GM12878 (cell line): Measurements from ENCODE around the gene PERCC1. TPM values are rescaled to one million over a fixed set of nuclear protein-coding genes. Genes with fewer than 3 reads are reported as not detected.
A peak's percentile ranks its signal among the peaks of the same experiment; 100 is the strongest.

ENCODE experiments used
- ATAC-seq: fragments of 200-7000 bp; cut with Tn5 transposase; 3 replicates; pipeline ENCODE4 v1.9.1; 2020; ENCODE audit warnings: mild to moderate bottlenecking, moderate library complexity
- BruUV-seq: library from RNA; stranded (reverse); fragments of 400-500 nt; replicated peaks from 2 replicates; lab custom pipeline; 2021; lab: Mats Ljungman, UMichigan
- CTCF ChIA-PET: fragments of 300-600 bp; sonication (Branson Sonifier 250); formaldehyde crosslinking; extraction: SDS; loops from one replicate; lab custom pipeline; 2021; ENCODE audit warnings: inconsistent platforms; lab: Yijun Ruan, JAX
- POLR2A ChIA-PET: fragments of 350-600 bp; formaldehyde crosslinking; extraction: SDS; loops from one replicate; lab custom pipeline; 2021; ENCODE audit warnings: inconsistent platforms; lab: Charles Lee
- RAD21 ChIA-PET: fragments of 300-600 bp; sonication (Branson Sonifier 250); formaldehyde crosslinking; loops from one replicate; lab custom pipeline; 2023; ENCODE audit warnings: antibody characterized with exemption; ENCODE audit not compliant: unreplicated experiment; lab: Charles Lee
- SMC1A ChIA-PET: fragments of 300-600 bp; sonication (Branson Sonifier 250); formaldehyde crosslinking; loops from one replicate; lab custom pipeline; 2023; ENCODE audit not compliant: unreplicated experiment, uncharacterized antibody; lab: Charles Lee
- DNase-seq: peaks from one replicate; pipeline ENCODE4 v3.0.0-alpha.2; 2011; ENCODE audit warnings: low read depth, low spot score
- FAIRE-seq: peaks from 3 replicates; lab custom pipeline; 2011; peaks lifted over from hg19 to GRCh38; lab: Jason Lieb, UNC
- H2AFZ ChIP-seq: 2 replicates; pipeline ENCODE4 v1.6.0; 2011; ENCODE audit warnings: low read depth, low read length, control low read depth; ENCODE audit not compliant: control insufficient read depth
- H3K27ac ChIP-seq: 2 replicates; pipeline ENCODE4 v1.5.1; 2011; ENCODE audit warnings: control low read depth; ENCODE audit not compliant: control insufficient read depth, insufficient read depth
- H3K27me3 ChIP-seq, 2 experiments: replicated peaks in 1 of 2; 2 replicates each; pipeline versions ENCODE4 v1.6.0 to v1.6.1; 2011; ENCODE audit warnings: low read length in 1 of 2; ENCODE audit not compliant: control insufficient read depth in 2 of 2, insufficient read depth in 2 of 2
- H3K36me3 ChIP-seq, 2 experiments: 2 replicates each; pipeline ENCODE4 v1.5.1; 2011; ENCODE audit warnings: low read length in 1 of 2; ENCODE audit not compliant: control insufficient read depth in 2 of 2, insufficient read depth in 2 of 2
- H3K4me1 ChIP-seq: 2 replicates; pipeline ENCODE4 v1.6.1; 2011; ENCODE audit warnings: mild to moderate bottlenecking, low read length, moderate library complexity, mixed read lengths; ENCODE audit not compliant: control insufficient read depth, insufficient read depth
- H3K4me2 ChIP-seq: 2 replicates; pipeline ENCODE4 v1.6.0; 2011; ENCODE audit warnings: control low read depth; ENCODE audit not compliant: control insufficient read depth, insufficient read depth
- H3K4me3 ChIP-seq: fragments of 200-600 bp; sonication (generic); 2 replicates; pipeline ENCODE4 v1.5.1; 2016
- H3K79me2 ChIP-seq: 2 replicates; pipeline ENCODE4 v1.6.0; 2011; ENCODE audit warnings: low read length; ENCODE audit not compliant: control insufficient read depth, insufficient read depth
- H3K9ac ChIP-seq: 2 replicates; pipeline ENCODE4 v1.8.0; 2011; ENCODE audit warnings: low read length, control low read depth, mixed read lengths; ENCODE audit not compliant: control insufficient read depth, insufficient read depth
- H3K9me3 ChIP-seq: replicated peaks from 3 replicates; pipeline ENCODE4 v1.5.1; 2011; ENCODE audit warnings: mild to moderate bottlenecking, low read length; ENCODE audit not compliant: control insufficient read depth, insufficient read depth
- H4K20me1 ChIP-seq: 2 replicates; pipeline ENCODE4 v1.6.0; 2011; ENCODE audit not compliant: control insufficient read depth, insufficient read depth
- ASH2L ChIP-seq: fragments of 300-600, 200-600 bp; sonication (generic); IDR thresholded peaks from 2 replicates; pipeline ENCODE4 v1.6.1; 2017; ENCODE audit warnings: low read depth, mild to moderate bottlenecking, borderline replicate concordance
- ATF3 ChIP-seq: IDR thresholded peaks from 2 replicates; pipeline ENCODE4 v1.6.1; 2011; ENCODE audit warnings: low read depth, mild to moderate bottlenecking, low read length, moderate library complexity, borderline replicate concordance; ENCODE audit errors: extremely low read depth
- CTCF ChIP-seq, 3 experiments: IDR thresholded peaks in 2 of 3; conservative IDR thresholded peaks in 1 of 3; 2 replicates each; pipeline ENCODE4 v1.5.1; 2011; ENCODE audit warnings: low read depth in 3 of 3, low read length in 3 of 3, mild to moderate bottlenecking in 3 of 3, control low read depth in 2 of 3, moderate library complexity in 2 of 3, inconsistent platforms in 1 of 3, mixed read lengths in 1 of 3; ENCODE audit not compliant: control insufficient read depth in 2 of 3, insufficient read depth in 1 of 3; ENCODE audit errors: extremely low read depth in 1 of 3
- MEF2B ChIP-seq: fragments of 450-650 bp; IDR thresholded peaks from 2 replicates; pipeline ENCODE4 v1.6.1; 2018; ENCODE audit warnings: mild to moderate bottlenecking, moderate library complexity; ENCODE audit not compliant: partially characterized antibody, poor library complexity, severe bottlenecking
- MYC ChIP-seq: IDR thresholded peaks from 2 replicates; pipeline ENCODE4 v1.6.1; 2011; ENCODE audit warnings: mild to moderate bottlenecking, low read length, moderate library complexity, inconsistent platforms; ENCODE audit not compliant: insufficient read depth, insufficient replicate concordance, insufficient read length, severe bottlenecking
- NR2C1 ChIP-seq: fragments of 450-650 bp; IDR thresholded peaks from 2 replicates; pipeline ENCODE4 v1.6.1; 2017; ENCODE audit warnings: antibody characterized with exemption, mild to moderate bottlenecking, moderate library complexity
- PKNOX1 ChIP-seq: fragments of 450-650 bp; IDR thresholded peaks from 2 replicates; pipeline ENCODE4 v1.6.1; 2016; ENCODE audit warnings: mild to moderate bottlenecking
- POLR2AphosphoS2 ChIP-seq: IDR thresholded peaks from 2 replicates; pipeline ENCODE4 v1.6.1; 2011; ENCODE audit warnings: low read depth, mild to moderate bottlenecking, low read length, improper control_type of control experiment, moderate library complexity
- PRDM15 ChIP-seq: fragments of 450-650 bp; formaldehyde crosslinking; IDR thresholded peaks from 2 replicates; pipeline ENCODE4 v1.4.0; 2020; ENCODE audit warnings: mild to moderate bottlenecking, moderate library complexity
- SREBF2 ChIP-seq: IDR thresholded peaks from 2 replicates; pipeline ENCODE4 v1.6.1; 2012; ENCODE audit warnings: mild to moderate bottlenecking, low read length
- SRF ChIP-seq, 2 experiments: IDR thresholded peaks; 2 replicates each; pipeline ENCODE4 v1.6.1; 2011; ENCODE audit warnings: low read depth in 2 of 2, low read length in 2 of 2, mild to moderate bottlenecking in 1 of 2, moderate library complexity in 1 of 2
- ZNF217 ChIP-seq: fragments of 450-650 bp; IDR thresholded peaks from 2 replicates; pipeline ENCODE4 v1.6.1; 2017; ENCODE audit warnings: antibody characterized with exemption, mild to moderate bottlenecking
- WGBS: methylation state at CpG from one replicate; pipeline ENCODE4 v1.1.6; 2016; ENCODE audit warnings: low lambda C conversion rate; ENCODE audit not compliant: insufficient replicate concordance, insufficient coverage; ENCODE audit errors: missing lambda C conversion rate; 5-methylcytosine and 5-hydroxymethylcytosine counted together
- in situ Hi-C: fragments of 300-500 bp; cut with MboI; formaldehyde crosslinking; loops from 9 replicates; pipeline ENCODE4 v1.14.3; 2018; ENCODE audit warnings: mixed read lengths
- intact Hi-C: fragments of 100-400 bp; cut with micrococcal nuclease; formaldehyde crosslinking; loops from one replicate; pipeline ENCODE4 v1.14.2; 2022; ENCODE audit not compliant: unreplicated experiment
- polyA plus RNA-seq, 11 experiments: library from polyadenylated mRNA; depleted of rRNA in 4 of 11; unstranded in 6 of 11; stranded (reverse) in 5 of 11; fragments of >200 nt; fragmentation: Nextera tagmentation in 4 of 11; fragmentation: Illumina TruSeq in 1 of 11; extraction: Ambion mirVana in 4 of 11; extraction: Trizol in 1 of 11; gene quantifications; 1 replicate in 1 of 11; 2 replicates in 10 of 11; pipeline versions ENCODE4 v1.2.1 to v1.2.3, GENCODE V29; 2011 to 2016; ENCODE audit warnings: inconsistent platforms in 2 of 11, missing spikeins in 2 of 11, low read depth in 1 of 11
- total RNA-seq, 4 experiments: library from RNA; depleted of rRNA in 3 of 4; stranded (reverse); fragments of >200 nt in 3 of 4; fragmentation: Illumina TruSeq in 1 of 4; extraction: Trizol in 1 of 4; gene quantifications; 2 replicates each; pipeline versions ENCODE4 v1.2.1 to v1.2.3, GENCODE V29; 2013 to 2021

PERCC1 gene
- total and polyA plus RNA-seq, 10 of the 15 experiments (the other 5 are each of a cell fraction or from before 2014, with no cell fraction given), result not detected

- no peak for TF ChIP-seq PRDM15 (CRISPR knock-in tag)
- no peak for TF ChIP-seq PKNOX1
Observed at GRCh38 chr16:1412847-1413246, 18.0 kb upstream of the PERCC1 start (continued).

GRCh38 chr16:1413684-1414531 is 17.0 kb upstream of the PERCC1 start:
- ChIA-PET CTCF (interaction anchor here (0.9 to 1.8 kb wide), 2 partner anchors 34 to 48 kb away, joined by 3 to 11 read pairs; no protein-coding TSS in a partner anchor), RAD21 (interaction anchor here (0.8 to 1.1 kb wide), 2 partner anchors 51 kb away, joined by 3 to 5 read pairs; no protein-coding TSS in a partner anchor), SMC1A (no interaction called here), POLR2A (no interaction called here)
- peak overlapping the region; percentile 98 for H3K4me3 ChIP-seq
- peak overlapping the region; percentile 76 for H3K27ac ChIP-seq
- peaks cover 9% of the 10 kb centered on the region for H3K79me2 ChIP-seq
- ATAC-seq, result peak; percentile 82
- DNase-seq, result peak; percentile 8
- peaks cover 0 to 1% of the 10 kb centered on the region in 2 experiments; a peak in 2 of 4 replicates for H3K36me3 ChIP-seq
- no peaks in the 10 kb centered on the region for H3K27me3 ChIP-seq
- H3K4me1 ChIP-seq, result no peaks in the 10 kb centered on the region
- no peaks in the 10 kb centered on the region for H3K9me3 ChIP-seq
- H4K20me1 ChIP-seq, result no peaks in the 10 kb centered on the region; the same call in 1 of the 2 replicates
- H3K9ac ChIP-seq, result peak overlapping the region; percentile 87
- peak overlapping the region; percentile 73 for H2AFZ ChIP-seq
- no peak for FAIRE-seq
- intact Hi-C loops, result no loop called here
- 1% methylated on average over 65 of the region's 85 CpGs for WGBS
- in situ Hi-C loops, result no loop called here
- peak overlapping the region; percentile 75 for H3K4me2 ChIP-seq
- TSS peak; percentile 69 for BruUV-seq
- TF ChIP-seq MEF2B, result peak; percentile 71
- peak; percentile 62 to 70 (median 64) for TF ChIP-seq CTCF (IDR thresholded peaks at IDR 0.05 in 2 of 3, conservative IDR thresholded peaks at IDR 0.05 in 1 of 3; ENCODE audit: control insufficient read depth in 2 of 3, extremely low read depth in 1 of 3, insufficient read depth in 1 of 3, low read depth in 3 of 3, low read length in 3 of 3)
- TF ChIP-seq POLR2AphosphoS2, result no peak
- TF ChIP-seq ZNF217, result peak; percentile 41; the same call in 1 of the 2 replicates
- no peak for TF ChIP-seq NR2C1
- TF ChIP-seq MYC, result no peak
- no peak for TF ChIP-seq SRF (IDR thresholded peaks at IDR 0.05; ENCODE audit: low read depth in 2 of 2, low read length in 2 of 2)
- TF ChIP-seq ASH2L, result no peak
- TF ChIP-seq SREBF2, result no peak
- no peak for TF ChIP-seq ATF3
